OCI-LY1 (cell line): ENCODE measurements around the gene BRF1.

ENCODE experiments used
- H2AFZ ChIP-seq: fragments of 200-600 bp; sonication (generic), shearing (Covaris generic); 2 replicates; pipeline ENCODE4 v1.6.0; 2014; ENCODE audit warnings: antibody characterized with exemption, mild to moderate bottlenecking, low read length
- H3F3A ChIP-seq: fragments of 200-600 bp; sonication (generic), shearing (Covaris generic); 2 replicates; pipeline ENCODE4 v1.6.0; 2014; ENCODE audit warnings: mild to moderate bottlenecking, antibody characterized with exemption, low read length, moderate library complexity; ENCODE audit not compliant: insufficient read depth
- H3K27ac ChIP-seq: fragments of 200-600 bp; sonication (generic); 2 replicates; pipeline ENCODE4 v1.5.1; 2014; ENCODE audit warnings: low read length, mixed run types, mild to moderate bottlenecking, low read depth; ENCODE audit not compliant: poor library complexity, severe bottlenecking
- H3K27me3 ChIP-seq: fragments of 200-600 bp; sonication (generic); 2 replicates; pipeline ENCODE4 v1.6.0; 2014; ENCODE audit warnings: antibody characterized with exemption, mild to moderate bottlenecking, low read length, moderate library complexity; ENCODE audit not compliant: insufficient read depth
- H3K36me3 ChIP-seq: fragments of 200-600 bp; sonication (generic); 2 replicates; pipeline ENCODE4 v1.6.1; 2014; ENCODE audit warnings: mild to moderate bottlenecking, antibody characterized with exemption, low read length, moderate library complexity, mixed read lengths; ENCODE audit not compliant: insufficient read depth
- H3K4me1 ChIP-seq: fragments of 200-600 bp; sonication (generic); 2 replicates; pipeline ENCODE4 v1.5.1; 2014; ENCODE audit warnings: mild to moderate bottlenecking, low read length, moderate library complexity; ENCODE audit not compliant: insufficient read depth, severe bottlenecking
- H3K4me2 ChIP-seq: fragments of 200-600 bp; sonication (generic), shearing (Covaris generic); 2 replicates; pipeline ENCODE4 v1.6.1; 2014; ENCODE audit warnings: low read length
- H3K4me3 ChIP-seq: fragments of 200-600 bp; sonication (generic); 2 replicates; pipeline ENCODE4 v1.5.1; 2014; ENCODE audit warnings: low read length, low read depth, mild to moderate bottlenecking, mixed read lengths; ENCODE audit not compliant: poor library complexity, severe bottlenecking
- H3K79me2 ChIP-seq: fragments of 200-600 bp; shearing (Covaris generic); 2 replicates; pipeline ENCODE4 v1.6.1; 2016; ENCODE audit warnings: mixed run types, low read length, mixed read lengths; ENCODE audit not compliant: insufficient read depth
- H3K9ac ChIP-seq: fragments of 200-600 bp; sonication (generic), shearing (Covaris generic); 2 replicates; pipeline ENCODE4 v1.6.1; 2014; ENCODE audit warnings: mild to moderate bottlenecking, low read length, mixed read lengths
- H3K9me2 ChIP-seq: fragments of 200-600 bp; sonication (generic), shearing (Covaris generic); 2 replicates; pipeline ENCODE4 v1.6.1; 2014; ENCODE audit warnings: low read depth, mild to moderate bottlenecking, low read length, mixed read lengths
- H3K9me3 ChIP-seq: fragments of 200-600 bp; shearing (Covaris generic); 2 replicates; pipeline ENCODE4 v1.6.1; 2014; ENCODE audit warnings: low read length, mixed read lengths
- H4K20me1 ChIP-seq: fragments of 200-600 bp; sonication (generic), shearing (Covaris generic); 2 replicates; pipeline ENCODE4 v1.6.0; 2016; ENCODE audit warnings: mild to moderate bottlenecking, low read length; ENCODE audit not compliant: insufficient read depth
- EZH2 ChIP-seq: fragments of 200-600 bp; sonication (generic), shearing (Covaris generic); IDR thresholded peaks from 2 replicates; pipeline ENCODE4 v1.8.0; 2017; ENCODE audit warnings: borderline replicate concordance, mixed run types, mild to moderate bottlenecking, antibody characterized with exemption, low read length, moderate library complexity, mixed read lengths
- TF ChIP-seq, protein P1 (sequence below): fragments of 200-600 bp; sonication (generic), shearing (Covaris generic); IDR thresholded peaks from 2 replicates; pipeline ENCODE4 v1.5.1; 2017; ENCODE audit warnings: mild to moderate bottlenecking, antibody characterized with exemption, low read length, moderate library complexity, mixed read lengths

The BRF1 gene

DNA sequence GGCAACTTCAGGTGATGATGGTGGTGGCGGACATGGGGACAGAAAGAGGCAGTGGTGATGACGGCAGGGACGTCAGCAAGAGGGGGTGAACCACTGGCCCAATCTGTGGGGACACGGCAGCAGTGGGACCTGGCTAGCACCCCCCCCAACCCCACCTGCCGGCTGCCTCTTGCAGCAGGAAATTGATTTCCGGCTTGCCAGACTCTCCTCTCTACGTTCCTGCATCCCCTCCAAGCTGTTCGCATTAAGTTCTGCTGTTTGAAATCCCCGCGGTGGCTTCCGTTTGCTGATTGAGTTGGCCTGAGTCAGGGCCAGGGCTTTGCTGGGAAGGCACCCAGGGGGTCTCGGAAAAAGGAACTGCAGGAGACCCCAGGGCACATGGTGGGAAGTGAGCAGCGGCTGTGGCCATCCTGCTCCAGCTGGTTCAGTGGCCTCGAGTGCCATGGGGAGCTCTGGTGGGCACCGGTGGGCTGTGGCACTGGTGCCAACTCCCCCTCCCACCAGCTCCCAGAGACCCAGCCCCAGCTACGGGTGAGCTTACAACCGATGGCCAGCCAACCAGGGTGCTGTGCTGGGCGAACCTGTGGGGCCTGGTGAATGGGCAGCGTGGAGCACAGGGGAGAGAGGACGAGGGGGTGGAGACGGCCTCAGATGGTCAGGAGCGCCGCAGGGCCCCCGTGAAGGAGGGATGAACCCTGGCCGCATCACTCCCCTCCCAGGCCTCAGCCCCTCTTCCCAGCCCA lies 105.1 kb downstream of the BRF1 start:
- Histone ChIP-seq H3F3A (no peaks in the 10 kb centered on the region), H3K4me3 (no peak overlapping the region), H3K27ac (no peak overlapping the region), H3K27me3 (peaks cover 8% of the 10 kb centered on the region), H3K36me3 (no peaks in the 10 kb centered on the region), H3K9me3 (no peaks in the 10 kb centered on the region), H3K9me2 (no peaks in the 10 kb centered on the region), H3K79me2 (no peaks in the 10 kb centered on the region), H3K9ac (no peak overlapping the region), H2AFZ (no peak overlapping the region), H3K4me1 (no peaks in the 10 kb centered on the region), H3K4me2 (no peak overlapping the region), H4K20me1 (no peaks in the 10 kb centered on the region)
- TF ChIP-seq, protein P1, sequence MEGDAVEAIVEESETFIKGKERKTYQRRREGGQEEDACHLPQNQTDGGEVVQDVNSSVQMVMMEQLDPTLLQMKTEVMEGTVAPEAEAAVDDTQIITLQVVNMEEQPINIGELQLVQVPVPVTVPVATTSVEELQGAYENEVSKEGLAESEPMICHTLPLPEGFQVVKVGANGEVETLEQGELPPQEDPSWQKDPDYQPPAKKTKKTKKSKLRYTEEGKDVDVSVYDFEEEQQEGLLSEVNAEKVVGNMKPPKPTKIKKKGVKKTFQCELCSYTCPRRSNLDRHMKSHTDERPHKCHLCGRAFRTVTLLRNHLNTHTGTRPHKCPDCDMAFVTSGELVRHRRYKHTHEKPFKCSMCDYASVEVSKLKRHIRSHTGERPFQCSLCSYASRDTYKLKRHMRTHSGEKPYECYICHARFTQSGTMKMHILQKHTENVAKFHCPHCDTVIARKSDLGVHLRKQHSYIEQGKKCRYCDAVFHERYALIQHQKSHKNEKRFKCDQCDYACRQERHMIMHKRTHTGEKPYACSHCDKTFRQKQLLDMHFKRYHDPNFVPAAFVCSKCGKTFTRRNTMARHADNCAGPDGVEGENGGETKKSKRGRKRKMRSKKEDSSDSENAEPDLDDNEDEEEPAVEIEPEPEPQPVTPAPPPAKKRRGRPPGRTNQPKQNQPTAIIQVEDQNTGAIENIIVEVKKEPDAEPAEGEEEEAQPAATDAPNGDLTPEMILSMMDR: no peak
- no peak for TF ChIP-seq EZH2

DNA sequence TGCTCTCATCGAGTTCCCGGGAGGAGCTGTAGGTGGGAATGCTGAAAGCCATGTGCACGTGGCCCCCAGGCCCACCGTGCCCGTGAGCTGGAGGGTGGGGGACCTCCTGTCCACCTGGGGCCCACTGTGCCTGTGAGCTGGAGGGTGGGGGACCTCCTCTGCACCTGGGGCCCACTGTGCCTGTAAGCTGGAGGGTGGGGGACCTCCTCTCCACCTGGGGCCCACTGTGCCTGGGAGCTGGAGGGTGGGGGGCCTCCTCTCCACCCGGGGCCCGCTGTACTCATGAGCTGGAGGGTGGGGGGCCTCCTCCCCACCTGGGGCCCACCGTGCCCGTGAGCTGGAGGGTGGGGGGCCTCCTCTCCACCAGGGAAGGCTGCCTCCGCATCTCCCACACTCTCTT lies 105.8 kb downstream of the BRF1 start:
- Histone ChIP-seq H3K4me1 (no peaks in the 10 kb centered on the region), H3K9ac (no peak overlapping the region), H3K4me3 (no peak overlapping the region), H3K27me3 (peaks cover 8% of the 10 kb centered on the region), H3K27ac (no peak overlapping the region), H3K79me2 (no peaks in the 10 kb centered on the region), H3K9me2 (no peaks in the 10 kb centered on the region), H3F3A (no peaks in the 10 kb centered on the region), H3K4me2 (no peak overlapping the region), H3K36me3 (no peaks in the 10 kb centered on the region), H3K9me3 (no peaks in the 10 kb centered on the region), H2AFZ (no peak overlapping the region), H4K20me1 (no peaks in the 10 kb centered on the region)
- TF ChIP-seq, protein P1: no peak
- TF ChIP-seq EZH2: no peak

DNA sequence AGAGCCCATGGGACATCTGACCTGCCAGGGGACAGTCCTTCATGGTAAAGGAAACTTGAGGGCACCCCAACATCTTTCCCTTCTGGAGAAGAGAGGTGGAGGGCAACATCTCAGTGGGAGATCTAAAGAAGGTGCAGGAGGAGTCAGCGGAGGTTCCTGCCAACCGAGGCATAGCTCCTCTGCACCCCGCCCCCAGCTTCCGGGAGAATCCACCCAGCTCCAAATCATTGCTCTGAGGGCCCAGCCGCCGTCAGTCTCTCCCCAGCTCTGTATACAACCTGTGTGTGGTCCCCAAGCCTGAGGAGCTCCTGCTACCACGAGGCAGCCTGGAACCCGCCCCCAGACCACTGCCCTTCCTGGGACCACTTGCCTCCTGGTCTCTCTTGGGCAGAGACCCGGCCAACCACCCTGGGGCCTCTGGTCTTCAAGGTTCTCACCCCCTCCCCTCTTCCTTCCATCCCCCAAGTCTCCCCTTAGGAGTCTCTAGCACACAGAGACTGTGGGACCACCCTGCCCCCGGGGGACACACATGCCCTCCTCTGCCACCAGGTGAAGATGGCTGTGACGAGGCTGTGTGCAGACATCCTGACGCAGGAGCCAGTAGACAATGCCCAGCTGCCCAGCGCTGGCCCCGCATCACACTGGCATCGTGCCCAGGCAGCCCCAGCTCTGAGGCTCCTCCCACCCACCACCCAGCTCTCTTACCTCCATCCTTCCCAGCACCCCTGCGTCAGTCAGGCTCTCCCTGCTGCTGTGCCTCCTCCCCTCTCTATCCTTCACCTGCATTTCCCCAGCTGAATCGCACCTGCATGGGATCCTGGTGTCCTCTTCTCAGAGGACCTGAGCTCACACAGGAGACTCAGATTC lies 106.7 kb downstream of the BRF1 start:
- Histone ChIP-seq H3K9me3 (no peaks in the 10 kb centered on the region), H3K36me3 (no peaks in the 10 kb centered on the region), H2AFZ (no peak overlapping the region), H3K4me3 (no peak overlapping the region), H3K4me1 (no peaks in the 10 kb centered on the region), H3K9me2 (no peaks in the 10 kb centered on the region), H3K4me2 (no peak overlapping the region), H3K27ac (no peak overlapping the region), H3K79me2 (no peaks in the 10 kb centered on the region), H4K20me1 (no peaks in the 10 kb centered on the region), H3K9ac (no peak overlapping the region), H3K27me3 (peaks cover 4% of the 10 kb centered on the region), H3F3A (no peaks in the 10 kb centered on the region)
- TF ChIP-seq, protein P1: no peak
- no peak for TF ChIP-seq EZH2
